Activated T-helper 17 cell treated with anti-CD3 and anti-CD28 coated beads, Interleukin-2, amount 50 U/mL, for 72 hours (primary cell): Measurements from ENCODE around the gene PTPN12. TPM values are rescaled to one million over a fixed set of nuclear protein-coding genes. Genes with fewer than 3 reads are reported as not detected.
A peak's percentile ranks its signal among the peaks of the same experiment; 100 is the strongest.

ENCODE experiments used
- ATAC-seq: fragments of 150-1000 bp; cut with Tn5 transposase; replicated peaks from 2 replicates; pipeline ENCODE4 v1.10.0; 2021; ENCODE audit warnings: mild to moderate bottlenecking, moderate library complexity
- H3K27ac Mint-ChIP-seq: one replicate; pipeline ENCODE4 v1.8.0; 2022; ENCODE audit warnings: mixed read lengths
- H3K27me3 Mint-ChIP-seq: one replicate; pipeline ENCODE4 v1.8.0; 2022; ENCODE audit warnings: mixed read lengths
- H3K36me3 Mint-ChIP-seq: one replicate; pipeline ENCODE4 v1.8.0; 2022; ENCODE audit warnings: low read depth, mild to moderate bottlenecking, mixed read lengths
- H3K4me1 Mint-ChIP-seq: one replicate; pipeline ENCODE4 v1.8.0; 2022; ENCODE audit warnings: mixed read lengths
- H3K4me3 Mint-ChIP-seq: one replicate; pipeline ENCODE4 v1.8.0; 2022; ENCODE audit warnings: mild to moderate bottlenecking, mixed read lengths
- H3K9me3 Mint-ChIP-seq: one replicate; pipeline ENCODE4 v1.8.0; 2022; ENCODE audit warnings: mixed read lengths
- total RNA-seq, 2 donors: library from RNA; stranded (reverse); gene quantifications; one replicate each; pipeline ENCODE4 v1.2.3, GENCODE V29; 2022

Gene PTPN12
- total RNA-seq, 2 donors from 2014 or later = 10.8 to 11.7 TPM

DNA sequence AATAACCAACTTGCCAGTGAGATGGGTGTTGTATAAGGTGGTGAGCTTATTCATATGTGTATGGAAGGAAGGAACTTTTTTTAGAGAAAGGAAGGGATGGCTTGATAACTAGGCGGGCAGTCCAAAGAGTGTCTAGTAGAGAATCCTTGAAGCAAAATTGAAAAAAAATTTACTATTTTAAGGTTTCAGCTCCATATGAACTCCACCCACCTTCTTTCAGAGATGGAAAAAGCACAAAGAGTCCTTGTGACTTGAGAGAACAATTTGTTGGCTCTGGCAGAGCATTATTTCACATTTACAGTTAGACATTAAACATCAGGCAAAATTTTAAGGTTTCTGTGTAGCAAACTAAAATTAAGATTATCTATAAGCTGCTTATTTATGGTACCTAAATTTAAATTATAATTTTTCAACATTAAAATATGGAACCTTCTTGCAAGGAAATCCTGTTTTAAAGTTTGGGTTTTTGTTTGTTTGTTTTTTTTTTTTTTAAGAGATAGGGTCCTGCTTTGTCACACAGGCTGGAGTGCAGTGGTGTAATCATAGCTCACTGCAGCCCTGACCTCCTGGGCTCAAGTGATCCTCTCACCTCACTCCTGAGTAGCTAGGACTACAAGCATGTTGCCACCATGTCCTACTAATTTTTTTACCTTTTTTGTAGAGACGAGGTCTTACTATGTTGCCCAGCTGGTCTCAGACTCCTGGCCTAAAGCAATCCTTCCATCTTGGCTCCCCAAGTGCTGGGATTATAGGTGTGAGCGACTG lies 12.2 kb downstream of the PTPN12 start:
- ATAC-seq = no peak
- no peak overlapping the region for H3K27ac Mint-ChIP-seq
- H3K9me3 Mint-ChIP-seq = no peaks in the 10 kb centered on the region
- no peaks in the 10 kb centered on the region for H3K27me3 Mint-ChIP-seq
- H3K36me3 Mint-ChIP-seq = no peaks in the 10 kb centered on the region
- no peak overlapping the region for H3K4me3 Mint-ChIP-seq
- H3K4me1 Mint-ChIP-seq = no peaks in the 10 kb centered on the region

DNA sequence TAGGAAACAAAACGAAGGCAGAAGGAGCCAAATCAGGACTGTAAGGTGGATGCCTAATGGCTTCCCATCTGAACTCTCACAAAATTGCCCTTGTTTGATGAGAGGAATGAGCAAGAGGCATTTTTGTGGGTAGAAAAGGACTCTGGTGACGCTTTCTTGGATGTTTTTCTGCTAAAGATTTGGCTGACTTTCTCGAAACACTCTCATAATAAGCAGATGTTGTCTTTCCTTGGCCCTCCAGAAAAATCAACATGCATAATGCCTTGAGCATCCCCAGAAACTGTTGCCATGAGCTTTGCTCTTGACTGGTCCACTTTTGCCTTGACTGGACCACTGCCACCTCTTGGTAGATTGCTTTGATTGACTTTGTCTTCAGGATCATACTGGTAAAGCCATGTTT lies 13.5 kb downstream of the PTPN12 start:
- no peaks in the 10 kb centered on the region for H3K9me3 Mint-ChIP-seq
- H3K27ac Mint-ChIP-seq = no peak overlapping the region
- no peaks in the 10 kb centered on the region for H3K4me1 Mint-ChIP-seq
- H3K36me3 Mint-ChIP-seq = no peaks in the 10 kb centered on the region
- no peak overlapping the region for H3K4me3 Mint-ChIP-seq
- no peaks in the 10 kb centered on the region for H3K27me3 Mint-ChIP-seq
- ATAC-seq = no peak

DNA sequence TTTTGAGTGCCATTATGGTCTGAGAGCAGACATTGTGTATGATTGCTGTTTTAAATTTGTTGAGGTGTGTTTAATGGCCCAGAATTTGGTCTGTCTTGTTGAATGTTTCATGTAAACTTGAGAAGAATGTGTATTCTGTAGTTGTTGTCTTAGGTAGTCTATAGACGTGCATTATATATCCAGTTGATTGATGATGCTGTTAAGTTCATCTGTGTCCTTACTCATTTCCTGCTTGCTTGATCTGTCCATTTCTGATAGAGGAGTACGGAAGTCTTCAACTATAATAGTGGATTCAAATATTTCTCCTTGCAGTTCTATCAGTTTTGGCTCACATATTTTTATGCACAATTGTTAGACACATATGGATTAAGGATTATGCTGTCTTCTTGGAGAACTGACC lies 16.0 kb downstream of the PTPN12 start:
- Mint-ChIP-seq H3K27me3 (no peaks in the 10 kb centered on the region), H3K27ac (no peak overlapping the region), H3K4me3 (no peak overlapping the region), H3K36me3 (no peaks in the 10 kb centered on the region), H3K9me3 (no peaks in the 10 kb centered on the region), H3K4me1 (no peaks in the 10 kb centered on the region)
- no peak for ATAC-seq

DNA sequence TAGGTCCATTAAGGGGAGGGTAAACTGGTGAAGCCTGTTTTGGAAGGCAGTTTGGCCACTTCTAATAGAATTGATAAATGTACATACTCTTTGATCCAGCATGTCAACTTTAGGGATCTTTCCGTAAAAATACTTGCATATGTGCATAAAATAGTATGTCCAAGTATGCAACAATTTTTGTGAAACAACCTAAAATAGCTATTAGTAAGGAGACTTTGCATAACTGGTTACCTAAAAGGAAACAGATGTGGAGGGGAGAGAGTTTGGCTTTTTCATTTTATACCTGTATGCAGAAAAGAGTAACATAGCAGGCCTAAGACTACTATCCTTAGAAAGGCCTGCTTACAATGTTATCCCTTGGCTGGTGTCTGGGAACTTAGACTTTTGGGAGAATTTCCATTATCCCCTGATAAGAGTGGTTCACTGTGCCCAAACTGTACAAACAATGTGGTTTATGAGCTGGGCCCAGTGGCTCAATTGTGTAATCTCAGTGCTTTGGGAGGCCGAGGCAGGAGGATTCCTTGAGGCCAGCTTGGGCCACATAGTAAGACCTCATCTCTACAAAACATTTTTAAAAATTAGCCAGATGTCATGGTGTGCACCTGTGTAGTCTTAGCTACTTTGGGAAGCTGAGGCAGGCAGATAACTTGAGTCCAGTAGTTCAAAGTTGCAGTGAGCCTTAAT lies 21.3 kb downstream of the PTPN12 start:
- no peak for ATAC-seq
- H3K4me1 Mint-ChIP-seq = peaks cover 6% of the 10 kb centered on the region
- H3K27ac Mint-ChIP-seq = no peak overlapping the region
- H3K9me3 Mint-ChIP-seq = no peaks in the 10 kb centered on the region
- no peaks in the 10 kb centered on the region for H3K36me3 Mint-ChIP-seq
- no peak overlapping the region for H3K4me3 Mint-ChIP-seq
- H3K27me3 Mint-ChIP-seq = no peaks in the 10 kb centered on the region

DNA sequence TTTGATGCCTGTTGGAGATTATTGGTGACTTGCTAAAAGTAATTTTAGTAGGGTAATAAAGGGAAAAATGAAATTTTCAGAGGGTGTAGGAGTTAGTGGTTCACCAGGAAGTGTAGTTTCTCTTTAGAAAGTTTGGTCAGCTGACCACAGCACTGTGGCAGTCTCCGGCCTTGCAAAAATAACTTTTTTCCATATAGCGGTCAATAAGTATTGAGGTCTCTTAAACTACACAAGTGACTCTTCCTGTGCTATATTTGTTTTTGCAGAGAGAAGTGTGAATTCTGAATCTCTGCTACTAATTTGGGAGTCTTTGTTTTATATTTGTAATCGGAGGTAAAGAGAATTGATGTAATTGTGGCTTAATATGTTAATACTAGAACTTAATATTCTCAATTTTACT lies 24.3 kb downstream of the PTPN12 start:
- H3K27ac Mint-ChIP-seq = no peak overlapping the region
- no peaks in the 10 kb centered on the region for H3K27me3 Mint-ChIP-seq
- H3K4me3 Mint-ChIP-seq = no peak overlapping the region
- H3K9me3 Mint-ChIP-seq = no peaks in the 10 kb centered on the region
- ATAC-seq = peak; percentile 24
- H3K4me1 Mint-ChIP-seq = peaks cover 9% of the 10 kb centered on the region
- no peaks in the 10 kb centered on the region for H3K36me3 Mint-ChIP-seq

DNA sequence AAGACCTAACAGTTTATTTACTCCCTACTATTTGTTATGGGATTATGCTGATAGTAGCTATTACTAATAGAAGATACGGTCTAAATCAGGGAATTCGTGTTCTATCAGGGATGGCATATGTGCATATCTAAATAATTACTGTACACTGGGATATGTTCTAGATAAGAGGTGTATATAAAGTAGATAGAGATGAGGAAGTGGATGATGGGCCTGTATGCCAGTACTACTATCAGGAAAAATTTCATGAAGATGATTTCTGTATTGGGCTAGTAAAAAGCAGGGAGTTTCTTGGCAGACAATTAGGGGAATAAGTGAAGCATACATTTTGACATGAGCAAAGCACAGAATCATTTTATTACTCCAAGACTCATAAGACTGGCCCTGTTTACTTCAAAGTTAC lies 26.2 kb downstream of the PTPN12 start:
- no peaks in the 10 kb centered on the region for H3K36me3 Mint-ChIP-seq
- H3K9me3 Mint-ChIP-seq = no peaks in the 10 kb centered on the region
- H3K4me3 Mint-ChIP-seq = no peak overlapping the region
- no peaks in the 10 kb centered on the region for H3K27me3 Mint-ChIP-seq
- no peak for ATAC-seq
- no peak overlapping the region for H3K27ac Mint-ChIP-seq
- peaks cover 9% of the 10 kb centered on the region for H3K4me1 Mint-ChIP-seq

DNA sequence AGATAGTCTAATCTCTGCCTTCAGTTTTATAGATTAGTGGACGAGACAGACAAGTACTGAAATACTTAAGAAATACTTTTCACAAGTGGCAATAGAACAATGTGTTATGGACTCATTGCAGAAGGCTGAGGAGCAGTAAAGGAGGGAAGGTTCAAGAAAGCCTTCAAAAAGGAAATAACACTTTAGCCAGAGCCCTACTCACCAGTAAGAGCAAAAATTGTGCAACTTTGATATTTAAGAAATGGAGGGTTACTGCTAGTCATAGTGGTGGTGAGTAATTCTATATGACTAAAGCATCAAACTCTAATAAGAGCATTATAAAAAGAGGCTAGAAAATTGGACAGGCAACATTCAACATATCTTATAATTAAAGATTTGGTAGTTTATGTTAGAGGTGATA lies 28.8 kb downstream of the PTPN12 start:
- H3K4me1 Mint-ChIP-seq = peaks cover 9% of the 10 kb centered on the region
- no peaks in the 10 kb centered on the region for H3K27me3 Mint-ChIP-seq
- H3K9me3 Mint-ChIP-seq = no peaks in the 10 kb centered on the region
- no peak overlapping the region for H3K27ac Mint-ChIP-seq
- no peaks in the 10 kb centered on the region for H3K36me3 Mint-ChIP-seq
- H3K4me3 Mint-ChIP-seq = no peak overlapping the region
- ATAC-seq = no peak

DNA sequence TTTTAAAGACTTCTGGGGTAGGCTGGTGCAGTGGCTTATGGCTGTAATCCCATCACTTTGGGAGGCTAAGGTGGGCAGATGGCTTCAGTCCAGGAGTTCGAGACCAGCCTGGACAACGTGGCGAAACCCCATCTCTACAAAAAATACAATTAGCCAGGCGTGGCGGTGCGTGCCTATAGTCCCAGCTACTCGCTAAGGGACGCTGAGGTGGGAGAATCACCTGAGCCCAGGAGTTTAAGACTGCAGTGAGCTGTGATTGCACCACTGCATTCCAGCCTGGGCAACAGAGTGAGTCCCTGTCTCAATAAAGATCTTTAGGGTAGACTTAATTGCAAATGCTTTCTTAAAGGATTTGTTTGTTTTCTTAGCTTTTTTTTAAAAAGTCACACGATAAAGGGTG lies 29.3 kb downstream of the PTPN12 start:
- H3K4me1 Mint-ChIP-seq = peaks cover 4% of the 10 kb centered on the region
- no peaks in the 10 kb centered on the region for H3K36me3 Mint-ChIP-seq
- no peaks in the 10 kb centered on the region for H3K27me3 Mint-ChIP-seq
- H3K9me3 Mint-ChIP-seq = no peaks in the 10 kb centered on the region
- H3K4me3 Mint-ChIP-seq = no peak overlapping the region
- no peak overlapping the region for H3K27ac Mint-ChIP-seq
- no peak for ATAC-seq

DNA sequence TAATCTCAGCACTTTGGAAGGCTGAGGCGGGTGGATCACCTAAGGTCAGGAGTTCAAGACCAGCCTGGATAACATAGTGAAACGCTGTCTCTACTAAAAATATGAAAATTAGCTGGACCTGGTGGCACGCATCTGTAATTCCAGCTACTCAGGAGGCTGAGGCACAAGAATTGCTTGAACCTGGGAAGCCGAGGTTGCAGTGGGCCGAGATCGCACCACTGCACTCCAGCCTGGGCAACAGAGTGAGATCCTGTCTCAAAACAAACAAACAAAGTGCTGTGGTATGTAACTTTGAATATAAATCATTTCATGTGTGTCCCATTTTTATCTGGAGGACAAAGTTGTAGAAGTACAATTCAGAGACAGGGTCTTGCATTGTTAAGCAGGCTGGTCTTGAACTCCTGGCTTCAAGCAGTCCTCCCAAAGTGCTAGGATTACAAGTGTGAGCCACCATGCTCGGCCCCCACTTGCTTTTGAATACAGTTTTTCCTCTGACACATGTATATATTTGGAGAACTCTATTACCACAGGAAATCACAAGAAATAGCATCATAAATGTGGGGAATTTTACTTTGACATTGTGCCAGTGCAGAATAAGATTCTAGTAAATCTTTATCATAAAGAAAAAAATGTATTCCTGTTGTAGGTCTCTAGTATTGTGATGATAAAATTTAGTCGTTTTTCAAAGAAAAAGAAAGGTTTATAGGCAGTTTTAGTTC lies 32.6 kb downstream of the PTPN12 start:
- Mint-ChIP-seq H3K4me1 (peaks cover 4% of the 10 kb centered on the region), H3K27ac (no peak overlapping the region), H3K4me3 (no peak overlapping the region), H3K36me3 (peaks cover 7% of the 10 kb centered on the region), H3K27me3 (no peaks in the 10 kb centered on the region), H3K9me3 (no peaks in the 10 kb centered on the region)
- ATAC-seq = no peak

DNA sequence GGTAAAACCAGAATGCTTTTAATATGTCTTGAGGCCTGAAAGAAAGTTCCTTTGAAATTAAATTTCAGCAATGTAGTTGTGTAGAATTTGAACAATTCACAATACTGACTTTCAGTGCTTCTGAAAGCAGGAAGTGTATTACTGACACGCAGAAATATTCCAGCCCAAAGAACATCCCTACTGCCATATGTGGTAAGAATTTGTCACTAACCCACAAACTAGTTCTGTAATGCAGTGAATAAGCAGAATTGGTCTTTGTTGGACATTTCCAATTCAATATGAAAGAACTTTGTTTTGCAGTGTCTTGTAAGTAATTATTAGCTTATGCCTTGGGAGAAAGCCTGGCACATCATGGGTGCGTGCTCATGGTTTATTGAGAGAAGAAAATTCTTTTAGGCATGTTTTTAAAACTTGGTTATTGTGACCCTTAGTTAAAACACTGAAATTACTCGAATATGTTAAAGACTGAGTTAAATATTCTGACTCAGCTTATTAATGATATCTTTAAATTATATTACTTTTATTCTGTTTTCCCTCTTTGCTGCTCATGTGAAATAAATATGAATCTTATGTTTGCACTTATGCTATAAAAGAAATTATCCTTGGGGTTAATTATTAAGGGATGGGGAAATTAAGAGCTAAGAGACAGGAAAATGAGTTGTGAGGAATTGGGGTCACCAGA lies 33.4 kb downstream of the PTPN12 start:
- H3K4me3 Mint-ChIP-seq = no peak overlapping the region
- H3K4me1 Mint-ChIP-seq = peaks cover 4% of the 10 kb centered on the region
- ATAC-seq = no peak
- H3K36me3 Mint-ChIP-seq = peaks cover 7% of the 10 kb centered on the region
- no peak overlapping the region for H3K27ac Mint-ChIP-seq
- H3K27me3 Mint-ChIP-seq = no peaks in the 10 kb centered on the region
- H3K9me3 Mint-ChIP-seq = no peaks in the 10 kb centered on the region

DNA sequence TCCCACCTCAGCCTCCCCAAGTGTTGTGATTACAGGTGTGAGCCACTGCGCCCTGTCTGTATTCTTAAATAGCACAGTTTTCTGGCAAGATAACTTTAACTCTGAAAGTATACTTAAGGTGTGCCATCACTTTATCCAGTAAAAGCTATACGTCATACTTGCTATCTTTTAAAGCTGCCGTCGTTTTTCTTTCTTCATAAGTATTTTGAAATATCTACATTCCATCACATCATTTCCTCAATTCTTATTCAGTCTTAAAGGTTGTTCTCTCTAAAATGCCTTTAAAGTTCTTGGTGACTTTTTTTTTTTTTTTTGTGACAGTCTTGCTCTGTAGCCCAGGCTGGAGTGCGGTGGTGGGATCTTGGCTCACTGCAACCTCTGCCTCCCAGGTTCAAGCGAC lies 34.7 kb downstream of the PTPN12 start:
- Mint-ChIP-seq H3K36me3 (peaks cover 7% of the 10 kb centered on the region), H3K4me1 (no peaks in the 10 kb centered on the region), H3K27me3 (no peaks in the 10 kb centered on the region), H3K27ac (no peak overlapping the region), H3K4me3 (no peak overlapping the region), H3K9me3 (no peaks in the 10 kb centered on the region)
- ATAC-seq = no peak

DNA sequence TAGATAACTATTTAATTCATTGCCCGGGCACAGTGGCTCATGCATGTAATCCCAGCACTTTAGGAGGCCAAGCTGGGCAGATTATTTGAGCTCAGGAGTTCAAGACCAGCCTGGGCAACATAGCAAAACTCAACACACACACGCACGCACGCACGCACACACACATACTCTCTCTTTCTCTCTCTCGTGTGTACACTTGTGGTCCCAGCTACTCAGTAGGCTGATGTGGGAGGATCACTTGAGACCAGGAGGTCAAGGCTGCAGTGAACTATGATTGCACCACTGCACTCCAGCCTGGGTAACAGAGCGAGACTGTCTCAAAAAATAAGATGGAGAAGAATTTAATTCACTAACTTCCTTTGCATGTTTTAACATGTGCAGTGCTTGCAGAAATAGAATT lies 38.1 kb downstream of the PTPN12 start:
- Mint-ChIP-seq H3K27me3 (no peaks in the 10 kb centered on the region), H3K27ac (no peak overlapping the region)
- ATAC-seq = no peak

DNA sequence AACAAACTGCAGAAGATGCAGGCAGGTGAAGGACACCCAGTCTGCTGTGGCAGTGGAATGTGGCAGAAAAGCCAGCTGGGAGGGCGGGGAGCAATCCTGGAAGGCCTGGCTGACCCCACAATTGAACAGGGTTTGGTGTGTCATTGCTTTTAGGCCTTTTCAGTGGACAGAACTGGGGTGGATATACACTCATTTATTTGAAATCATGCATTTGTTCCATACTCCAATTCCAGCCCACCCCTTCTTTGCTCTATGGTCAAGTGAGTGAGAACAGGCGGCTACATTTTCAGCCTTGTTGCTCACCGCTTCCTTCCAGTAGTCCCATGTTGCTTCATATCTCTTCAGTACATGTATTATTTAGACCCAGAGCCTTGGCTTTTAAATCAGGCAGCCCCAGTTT lies 39.8 kb downstream of the PTPN12 start:
- Mint-ChIP-seq H3K36me3 (peaks cover 7% of the 10 kb centered on the region), H3K4me1 (no peaks in the 10 kb centered on the region), H3K27me3 (no peaks in the 10 kb centered on the region), H3K4me3 (no peak overlapping the region), H3K9me3 (no peaks in the 10 kb centered on the region), H3K27ac (no peak overlapping the region)
- ATAC-seq = no peak

More for the DNA sequence above, 38.1 kb downstream of the PTPN12 start:
- H3K36me3 Mint-ChIP-seq = peaks cover 7% of the 10 kb centered on the region
- H3K9me3 Mint-ChIP-seq = no peaks in the 10 kb centered on the region
- no peak overlapping the region for H3K4me3 Mint-ChIP-seq
- H3K4me1 Mint-ChIP-seq = no peaks in the 10 kb centered on the region

DNA sequence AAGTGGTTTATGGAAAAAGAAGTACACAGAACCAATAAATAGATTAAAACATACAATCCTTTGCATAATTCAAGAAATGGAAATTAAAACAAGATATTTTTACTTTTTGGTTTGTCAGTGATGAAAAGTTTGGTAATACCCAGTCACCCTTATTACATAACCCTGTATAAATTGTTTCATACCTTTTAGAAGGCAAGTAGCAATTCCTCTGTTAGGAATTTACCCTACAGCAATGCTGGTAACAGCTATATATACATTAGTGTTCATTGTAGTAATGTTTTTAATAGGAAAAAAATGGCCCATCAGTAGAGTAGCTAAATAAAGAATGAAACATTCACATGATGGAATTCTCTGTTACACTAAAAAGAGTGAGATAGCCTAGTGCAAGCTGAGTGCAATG lies 42.7 kb downstream of the PTPN12 start:
- Mint-ChIP-seq H3K36me3 (no peaks in the 10 kb centered on the region), H3K4me3 (no peak overlapping the region), H3K9me3 (no peaks in the 10 kb centered on the region), H3K27ac (no peak overlapping the region), H3K4me1 (no peaks in the 10 kb centered on the region), H3K27me3 (no peaks in the 10 kb centered on the region)
- no peak for ATAC-seq
